GM20000 (cell line): ENCODE results near the gene TSHZ2.

Source experiments
- DNase-seq: peaks from one replicate; pipeline ENCODE4 v3.0.0; 2012; ENCODE audit warnings: low spot score
- TF ChIP-seq, protein P1 (sequence below): IDR thresholded peaks from 2 replicates; pipeline ENCODE4 v1.5.1; 2012; ENCODE audit warnings: mild to moderate bottlenecking, control low read depth; ENCODE audit errors: extremely low read depth, missing control alignments

Gene TSHZ2, protein sequence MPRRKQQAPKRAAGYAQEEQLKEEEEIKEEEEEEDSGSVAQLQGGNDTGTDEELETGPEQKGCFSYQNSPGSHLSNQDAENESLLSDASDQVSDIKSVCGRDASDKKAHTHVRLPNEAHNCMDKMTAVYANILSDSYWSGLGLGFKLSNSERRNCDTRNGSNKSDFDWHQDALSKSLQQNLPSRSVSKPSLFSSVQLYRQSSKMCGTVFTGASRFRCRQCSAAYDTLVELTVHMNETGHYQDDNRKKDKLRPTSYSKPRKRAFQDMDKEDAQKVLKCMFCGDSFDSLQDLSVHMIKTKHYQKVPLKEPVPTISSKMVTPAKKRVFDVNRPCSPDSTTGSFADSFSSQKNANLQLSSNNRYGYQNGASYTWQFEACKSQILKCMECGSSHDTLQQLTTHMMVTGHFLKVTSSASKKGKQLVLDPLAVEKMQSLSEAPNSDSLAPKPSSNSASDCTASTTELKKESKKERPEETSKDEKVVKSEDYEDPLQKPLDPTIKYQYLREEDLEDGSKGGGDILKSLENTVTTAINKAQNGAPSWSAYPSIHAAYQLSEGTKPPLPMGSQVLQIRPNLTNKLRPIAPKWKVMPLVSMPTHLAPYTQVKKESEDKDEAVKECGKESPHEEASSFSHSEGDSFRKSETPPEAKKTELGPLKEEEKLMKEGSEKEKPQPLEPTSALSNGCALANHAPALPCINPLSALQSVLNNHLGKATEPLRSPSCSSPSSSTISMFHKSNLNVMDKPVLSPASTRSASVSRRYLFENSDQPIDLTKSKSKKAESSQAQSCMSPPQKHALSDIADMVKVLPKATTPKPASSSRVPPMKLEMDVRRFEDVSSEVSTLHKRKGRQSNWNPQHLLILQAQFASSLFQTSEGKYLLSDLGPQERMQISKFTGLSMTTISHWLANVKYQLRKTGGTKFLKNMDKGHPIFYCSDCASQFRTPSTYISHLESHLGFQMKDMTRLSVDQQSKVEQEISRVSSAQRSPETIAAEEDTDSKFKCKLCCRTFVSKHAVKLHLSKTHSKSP (N-terminal part only)

DNA sequence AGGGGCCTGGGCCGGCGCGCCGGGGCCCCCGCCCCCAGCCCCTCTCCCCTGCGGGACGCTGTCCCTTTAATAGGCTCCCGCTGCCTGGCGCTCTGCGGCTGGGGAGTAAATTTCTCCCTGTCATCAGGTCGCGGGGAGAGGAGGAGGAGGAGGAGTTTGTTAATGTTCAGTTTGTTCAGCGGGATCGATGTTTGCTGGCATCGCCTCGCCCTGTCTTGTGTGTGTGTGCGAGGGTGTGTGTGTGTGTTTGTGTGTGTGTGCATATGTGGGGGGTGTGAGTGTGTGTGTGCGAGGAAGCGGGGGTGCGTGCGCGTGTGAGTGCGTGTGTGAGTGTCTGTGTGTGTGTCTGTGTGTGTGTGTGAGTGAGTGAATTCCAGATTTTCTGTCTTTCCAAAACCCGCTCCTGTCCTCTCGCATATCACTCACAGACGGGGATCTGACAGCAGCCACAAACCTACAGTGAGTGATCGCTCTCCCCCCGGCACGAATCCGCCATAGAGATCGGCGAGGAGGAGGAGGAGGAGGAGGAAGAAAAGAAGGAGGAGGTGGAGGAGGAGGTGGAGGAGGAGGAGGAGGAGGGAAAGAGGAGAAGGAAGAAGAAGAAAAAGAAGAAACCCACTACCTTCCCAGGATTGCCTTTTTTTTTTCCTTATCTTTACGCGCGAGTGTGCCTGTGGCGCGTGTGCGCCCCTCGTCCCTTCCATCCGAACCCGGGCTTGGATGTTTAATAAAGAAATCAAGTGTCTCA is at the start of gene TSHZ2:
TSHZ2 (plus strand) TSS at position 169 of the 748 bp plus-strand sequence. CDS start 936 bp downstream, outside the sequence.
- no peak for DNase-seq
- TF ChIP-seq, protein P1, sequence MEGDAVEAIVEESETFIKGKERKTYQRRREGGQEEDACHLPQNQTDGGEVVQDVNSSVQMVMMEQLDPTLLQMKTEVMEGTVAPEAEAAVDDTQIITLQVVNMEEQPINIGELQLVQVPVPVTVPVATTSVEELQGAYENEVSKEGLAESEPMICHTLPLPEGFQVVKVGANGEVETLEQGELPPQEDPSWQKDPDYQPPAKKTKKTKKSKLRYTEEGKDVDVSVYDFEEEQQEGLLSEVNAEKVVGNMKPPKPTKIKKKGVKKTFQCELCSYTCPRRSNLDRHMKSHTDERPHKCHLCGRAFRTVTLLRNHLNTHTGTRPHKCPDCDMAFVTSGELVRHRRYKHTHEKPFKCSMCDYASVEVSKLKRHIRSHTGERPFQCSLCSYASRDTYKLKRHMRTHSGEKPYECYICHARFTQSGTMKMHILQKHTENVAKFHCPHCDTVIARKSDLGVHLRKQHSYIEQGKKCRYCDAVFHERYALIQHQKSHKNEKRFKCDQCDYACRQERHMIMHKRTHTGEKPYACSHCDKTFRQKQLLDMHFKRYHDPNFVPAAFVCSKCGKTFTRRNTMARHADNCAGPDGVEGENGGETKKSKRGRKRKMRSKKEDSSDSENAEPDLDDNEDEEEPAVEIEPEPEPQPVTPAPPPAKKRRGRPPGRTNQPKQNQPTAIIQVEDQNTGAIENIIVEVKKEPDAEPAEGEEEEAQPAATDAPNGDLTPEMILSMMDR: no peak

DNA sequence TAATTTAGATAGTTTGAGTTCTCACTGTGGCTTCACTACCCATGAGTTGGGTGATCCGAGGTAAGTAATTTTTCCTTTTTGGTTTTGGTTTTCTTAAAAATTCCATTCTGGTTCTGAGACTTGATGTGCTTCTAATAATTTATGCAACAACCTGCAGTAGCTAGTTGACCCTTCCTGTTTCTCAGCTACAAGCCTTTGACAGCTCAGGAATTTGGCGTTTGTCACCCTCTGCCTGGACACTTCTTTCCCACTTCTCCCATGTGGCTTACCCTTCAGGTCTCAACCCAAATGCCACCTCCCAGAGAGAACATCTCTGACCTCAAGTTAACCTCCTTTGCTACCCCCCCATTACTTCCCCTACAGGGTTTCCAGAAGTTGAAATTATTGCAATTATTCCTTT is 49.7 kb upstream of the TSHZ2 start:
- TF ChIP-seq, protein P1: no peak
- DNase-seq: no peak

DNA sequence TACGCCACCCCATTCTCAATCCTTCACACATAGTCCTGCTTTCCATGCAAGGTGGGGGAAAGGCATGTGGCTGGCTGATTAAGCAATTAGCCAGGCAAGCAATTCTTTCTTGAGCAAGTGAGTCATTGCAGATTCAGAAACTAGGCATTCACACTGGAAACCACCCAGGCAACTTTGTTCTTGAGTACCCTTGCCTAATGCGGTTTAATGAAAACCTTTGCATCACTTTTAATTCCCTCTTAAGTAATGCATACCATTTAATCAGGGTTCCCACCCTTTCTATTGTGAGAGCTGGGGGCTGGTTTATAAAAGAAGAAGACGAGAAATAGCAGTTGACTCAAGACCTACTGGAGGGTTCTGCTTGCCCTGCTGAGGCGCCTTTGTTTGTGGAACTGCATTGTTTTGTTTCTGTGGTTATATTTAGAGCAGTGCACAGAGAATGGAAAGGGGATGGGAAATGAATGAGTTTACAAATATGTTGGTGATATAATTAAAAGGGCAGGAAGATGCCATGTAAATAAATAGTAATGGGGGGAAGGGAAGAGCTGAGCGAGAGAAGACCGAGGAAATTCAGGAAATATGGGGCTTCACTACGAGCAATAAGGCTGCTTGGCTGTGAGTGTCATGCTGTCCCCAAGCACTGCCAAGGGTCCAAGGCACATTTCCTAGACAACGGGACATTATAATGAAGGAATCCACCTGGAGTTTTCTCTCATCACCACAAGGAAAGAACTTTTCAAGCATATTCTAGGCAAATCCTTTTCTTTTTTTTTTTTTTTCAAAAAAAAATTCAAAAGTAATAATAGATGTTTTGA is 48.8 kb upstream of the TSHZ2 start:
- no peak for DNase-seq
- TF ChIP-seq, protein P1: no peak

DNA sequence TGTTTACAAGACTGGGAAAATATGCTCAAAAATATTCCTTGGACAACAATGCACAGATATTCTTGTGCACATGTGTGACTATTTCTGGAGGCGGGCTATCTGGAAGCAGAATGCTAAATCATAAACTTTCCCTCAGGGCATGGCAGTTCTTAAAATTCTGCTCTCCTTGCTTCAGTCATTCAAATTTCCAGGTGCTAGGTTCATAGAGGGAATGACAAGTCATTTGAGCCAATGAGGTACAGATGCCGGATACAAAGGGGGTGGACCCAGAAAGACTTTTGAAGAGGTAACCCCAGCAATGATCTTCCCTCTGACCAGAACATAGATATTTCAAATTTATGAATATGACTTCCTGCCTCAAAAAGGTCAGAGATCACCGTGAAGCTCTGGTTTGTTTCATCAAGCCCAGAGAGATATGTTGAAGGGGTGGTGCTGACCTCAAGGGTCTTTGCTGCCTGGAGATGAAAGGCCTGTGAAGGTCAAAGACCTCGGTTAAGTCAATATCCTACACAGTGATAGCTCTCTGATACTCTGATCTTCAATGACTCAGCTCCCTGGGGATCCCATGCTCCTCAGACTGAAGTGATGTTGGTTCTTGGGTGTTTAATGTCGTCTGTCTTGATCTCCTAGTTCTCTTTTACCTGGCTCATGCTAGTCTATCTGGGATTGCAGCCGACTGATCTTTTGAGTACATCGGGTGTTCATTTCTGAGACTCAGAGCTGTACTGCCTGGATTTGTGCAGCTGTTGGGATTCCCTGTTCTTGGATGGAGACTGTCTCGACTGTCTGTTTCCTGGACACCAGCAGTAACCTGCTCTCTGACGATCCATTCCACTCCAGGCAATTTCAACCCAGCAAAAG is 47.5 kb upstream of the TSHZ2 start:
- DNase-seq: no peak
- TF ChIP-seq, protein P1: no peak

DNA sequence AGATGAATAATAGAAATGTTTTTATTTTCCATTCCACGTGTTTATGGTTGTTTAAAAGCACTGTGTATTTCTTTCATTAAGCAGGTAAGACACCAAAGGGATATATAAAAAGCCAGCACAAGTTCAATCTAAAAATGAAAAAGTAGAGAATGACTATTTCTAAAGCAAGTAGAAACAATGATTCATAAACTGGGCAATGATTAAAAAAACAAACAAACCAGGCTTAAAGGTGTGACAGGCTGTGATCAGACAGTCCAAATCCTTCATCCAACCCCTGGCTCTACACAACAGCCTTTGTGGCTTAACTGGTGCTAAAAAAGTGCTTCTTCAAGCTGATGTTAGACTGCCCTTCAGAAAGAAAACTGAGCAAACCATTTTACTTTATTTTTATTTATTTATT is 45.7 kb upstream of the TSHZ2 start:
- DNase-seq: no peak
- TF ChIP-seq, protein P1: no peak

DNA sequence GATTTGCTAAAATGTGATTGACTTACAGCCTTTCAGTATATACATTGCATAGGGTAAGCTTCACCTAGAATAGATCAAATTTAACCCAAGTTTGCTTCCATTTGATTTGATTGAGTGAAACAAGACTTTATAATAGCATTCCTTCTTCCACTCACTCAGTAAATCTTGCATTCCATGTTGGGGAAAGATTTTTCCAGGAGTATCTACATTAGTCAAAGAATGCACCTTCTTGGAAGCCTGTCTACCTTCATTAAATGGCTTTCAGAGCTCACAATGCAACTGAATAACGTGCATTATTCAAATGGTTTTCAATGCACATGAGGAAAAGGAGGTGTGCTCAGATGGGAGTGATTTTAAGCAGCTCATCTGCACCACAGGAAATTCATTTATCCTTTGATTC is 38.3 kb upstream of the TSHZ2 start:
- DNase-seq: no peak
- TF ChIP-seq, protein P1: no peak
